ENCODE measurements around the gene SOD2.
"Not testable (repeated sequence)": the region's sequence is repeated elsewhere in the genome, so short reads cannot be mapped to it uniquely, and the experiment has no call there.

Gene SOD2

GRCh38 chr6:159693128-159693893 lies at the start of gene SOD2:
Gene SOD2, minus strand, starts transcription at chr6:159693241. Its CDS starts 74 bp downstream, at chr6:159693167.
- no peak for DNase-seq

DNA sequence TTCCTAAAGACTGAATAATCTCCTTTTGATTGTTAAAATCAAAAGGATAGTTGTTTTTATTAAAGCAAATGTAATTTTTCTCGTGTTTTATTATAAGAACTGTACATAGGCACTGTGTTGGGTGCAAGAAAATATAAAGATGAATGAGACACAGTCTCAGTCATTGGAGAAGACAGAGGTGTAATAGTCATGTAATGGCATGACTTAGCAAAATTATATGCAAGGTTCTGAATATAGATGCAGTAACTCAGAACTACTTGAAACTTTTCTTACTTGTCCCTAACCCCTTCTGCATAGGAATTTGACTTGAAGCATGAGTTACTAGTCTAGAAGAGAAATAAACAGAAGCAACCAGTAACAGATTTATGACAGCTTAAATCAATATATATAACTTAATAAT lies 49.1 kb upstream of the SOD2 start:
- no peak for DNase-seq

- DNase-seq = no peak
Observed at GRCh38 chr6:159739341-159739740, 46.3 kb upstream of the SOD2 start.

- DNase-seq = no peak
Observed at GRCh38 chr6:159736908-159737307, 43.9 kb upstream of the SOD2 start.

DNA sequence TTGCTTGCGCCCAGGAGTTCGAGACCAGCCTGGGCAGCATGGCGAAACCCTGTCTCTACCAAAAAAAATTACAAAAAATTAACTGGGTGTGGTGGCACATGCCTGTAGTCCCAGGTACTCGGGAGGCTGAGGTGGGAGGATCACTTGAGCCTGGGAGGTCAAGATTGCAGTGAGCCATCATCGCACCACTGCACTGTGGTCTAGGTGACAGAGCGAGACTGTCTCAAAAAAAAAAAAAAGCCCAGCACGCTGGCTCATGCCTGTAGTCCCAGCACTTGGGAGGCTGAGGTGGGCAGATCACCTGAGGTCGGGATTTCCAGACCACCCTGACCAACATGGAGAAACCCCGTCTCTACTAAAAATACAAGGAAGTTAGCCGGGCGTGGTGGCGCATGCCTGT lies 40.4 kb upstream of the SOD2 start:
- not testable (repeated sequence) for DNase-seq

DNA sequence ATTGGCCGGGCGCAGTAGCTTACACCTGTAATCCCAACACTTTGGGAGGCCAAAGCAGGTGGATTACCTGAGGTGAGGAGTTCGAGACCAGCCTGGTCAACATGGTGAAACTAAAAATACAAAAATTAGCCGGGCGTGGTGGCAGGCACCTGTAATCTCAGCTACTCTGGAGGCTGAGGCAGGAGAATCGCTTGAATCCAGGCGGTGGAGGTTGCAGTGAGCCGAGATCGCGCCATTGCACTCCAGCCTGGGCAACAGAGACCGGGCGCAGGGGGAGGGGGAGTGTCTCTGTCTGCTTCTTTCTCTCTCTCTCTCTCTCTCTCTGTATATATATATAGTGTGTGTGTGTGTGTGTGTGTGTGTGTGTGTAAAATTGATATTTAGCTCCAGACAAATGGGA lies 39.5 kb upstream of the SOD2 start:
- DNase-seq = not testable (repeated sequence)

DNA sequence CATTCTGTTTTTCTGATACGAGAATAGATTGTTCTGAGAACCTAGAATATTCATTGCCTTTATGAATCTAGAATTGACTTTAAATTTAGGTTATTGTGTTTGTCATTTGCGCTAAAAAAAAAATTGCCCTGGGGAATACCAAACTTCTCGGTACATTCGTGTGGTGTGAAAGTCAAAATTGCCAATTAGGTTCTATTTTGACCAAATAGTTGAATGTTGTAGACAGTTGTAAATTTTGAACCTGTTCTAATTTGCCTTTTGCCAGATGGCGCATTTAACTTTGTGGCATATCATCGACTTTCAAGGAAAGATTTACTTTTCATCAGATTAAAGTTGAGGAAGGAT lies 37.3 kb upstream of the SOD2 start:
- DNase-seq = no peak

DNA sequence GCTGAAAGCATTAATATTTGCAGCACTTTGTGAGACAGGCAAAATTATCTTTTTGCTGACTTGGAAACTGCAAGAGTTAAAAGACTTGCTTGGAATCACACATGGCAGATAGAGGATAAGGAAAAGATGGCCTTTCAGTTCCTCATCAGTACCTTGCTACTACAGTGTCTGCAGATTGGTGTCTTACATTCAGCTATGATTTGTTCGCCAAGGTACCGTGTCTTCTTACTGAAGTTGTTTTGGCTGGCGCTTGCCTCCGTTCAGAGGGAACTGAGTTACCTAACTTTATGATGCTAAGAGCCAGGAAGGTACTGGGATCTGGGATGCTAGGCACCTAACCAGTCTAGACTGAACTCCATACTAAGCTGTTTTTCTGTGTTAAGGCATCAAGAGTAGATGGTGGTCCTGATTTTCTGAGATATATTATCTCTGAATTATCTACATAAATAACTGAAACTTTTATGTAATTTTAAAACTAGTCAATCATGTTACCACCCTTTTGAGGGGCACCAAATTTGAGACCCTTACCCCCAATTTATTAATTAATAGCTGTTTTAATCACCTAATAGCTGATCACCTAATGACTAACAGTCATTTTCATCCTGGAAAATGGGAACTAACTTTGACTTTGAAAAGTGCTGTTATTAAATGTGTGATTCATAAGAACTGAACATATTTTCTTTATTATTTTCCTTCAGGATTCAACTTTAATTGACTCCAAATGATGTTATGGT lies 36.7 kb upstream of the SOD2 start:
- no peak for DNase-seq

GRCh38 chr6:159728531-159728964 lies 35.5 kb upstream of the SOD2 start:
- DNase-seq = no peak

DNA sequence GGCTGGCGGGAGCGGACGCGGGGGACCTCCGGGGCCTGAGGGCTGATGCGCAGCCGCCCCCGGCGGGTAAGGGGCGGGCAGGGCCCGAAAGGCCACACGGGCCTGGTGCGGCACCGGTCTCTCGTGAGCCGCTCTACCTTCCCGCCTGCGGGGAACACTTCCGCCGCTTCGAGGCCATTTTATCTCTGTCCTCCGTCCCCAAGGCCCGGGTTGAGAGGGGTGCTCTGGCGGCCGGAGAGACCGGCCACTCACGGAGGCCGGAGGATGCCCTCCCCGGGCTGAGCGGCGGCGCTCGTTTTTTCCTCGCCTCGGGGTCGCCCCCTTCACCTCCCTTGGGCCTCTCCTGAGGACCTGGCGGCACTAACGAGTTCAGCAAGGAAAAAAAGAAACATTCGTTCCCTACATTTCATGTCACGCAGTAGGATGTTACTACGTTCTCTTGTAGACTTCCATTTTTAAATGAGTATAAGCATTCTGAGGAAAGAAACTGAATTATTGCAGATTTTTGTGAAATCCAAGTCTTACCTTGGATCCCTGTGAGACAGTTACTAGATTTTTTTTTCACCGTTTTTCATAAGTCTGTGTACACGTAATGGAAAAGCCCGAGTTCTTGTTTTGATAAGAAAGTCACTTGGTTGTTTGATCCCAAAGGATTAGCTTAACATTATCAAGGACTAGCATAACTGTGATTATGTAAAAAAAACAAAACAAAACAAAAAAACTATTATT lies 34.8 kb upstream of the SOD2 start:
- DNase-seq = peak; percentile 33

GRCh38 chr6:159726918-159727716 lies 34.1 kb upstream of the SOD2 start, which contains the start of gene WTAP:
Gene WTAP, plus strand, starts transcription at chr6:159727506. Its CDS starts 8,760 bp downstream, at chr6:159736266.
- peak; percentile 85 for DNase-seq

DNA sequence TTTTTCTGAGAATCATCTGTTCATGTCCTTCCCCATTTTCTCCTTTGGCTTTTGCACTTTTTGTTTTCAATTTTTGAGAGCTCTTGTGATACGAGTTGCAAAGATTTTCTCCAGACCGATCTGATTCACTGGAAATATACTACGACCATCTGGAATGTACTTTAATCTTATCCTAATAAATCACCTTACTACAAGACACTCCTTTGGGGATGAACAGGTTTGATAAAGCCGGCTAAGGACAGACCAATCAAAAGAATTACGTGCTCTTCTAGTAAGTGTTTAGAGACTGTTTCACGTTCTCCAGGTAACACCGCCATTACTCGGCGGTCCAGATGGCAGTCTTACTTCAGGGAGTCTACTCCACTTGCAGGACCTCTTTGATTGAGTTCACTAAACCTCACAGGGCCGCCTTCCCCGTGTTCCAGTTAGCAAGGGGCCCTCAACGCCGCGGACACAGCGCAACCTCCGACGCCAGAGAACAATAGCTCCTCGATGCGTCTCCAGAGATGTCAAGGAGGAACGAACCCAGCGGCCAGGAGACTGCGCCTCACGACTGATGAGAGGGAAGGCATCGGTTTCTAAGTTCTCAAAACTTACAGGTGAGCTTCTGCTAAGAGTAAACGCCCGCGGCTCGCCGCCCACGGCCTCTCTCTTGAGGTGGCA lies 33.3 kb upstream of the SOD2 start:
- DNase-seq = no peak

GRCh38 chr6:159725208-159725607 lies 32.2 kb upstream of the SOD2 start:
- not testable (repeated sequence) for DNase-seq

- no peak for DNase-seq
Observed at GRCh38 chr6:159724778-159725177, 31.7 kb upstream of the SOD2 start.

GRCh38 chr6:159723259-159723658 lies 30.2 kb upstream of the SOD2 start:
- DNase-seq = no peak

DNA sequence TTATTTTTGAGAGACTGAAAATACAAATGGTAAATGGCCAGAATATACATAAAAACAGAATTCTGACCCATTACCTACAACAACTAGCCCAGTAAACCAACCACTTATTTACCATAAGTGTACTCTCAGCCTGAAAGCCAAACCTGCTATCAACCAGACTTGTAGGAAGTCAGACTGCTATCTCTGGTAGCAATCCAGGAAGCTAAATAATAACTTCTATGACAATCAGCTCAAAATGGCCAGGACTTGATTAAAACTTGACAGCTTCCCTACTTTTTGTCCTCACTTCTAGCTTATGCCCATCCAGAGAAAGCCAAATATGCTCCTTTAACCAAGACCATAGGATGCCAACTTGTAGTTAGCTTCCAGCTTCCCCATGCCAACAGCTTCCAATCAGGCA lies 29.6 kb upstream of the SOD2 start:
- no peak for DNase-seq

DNA sequence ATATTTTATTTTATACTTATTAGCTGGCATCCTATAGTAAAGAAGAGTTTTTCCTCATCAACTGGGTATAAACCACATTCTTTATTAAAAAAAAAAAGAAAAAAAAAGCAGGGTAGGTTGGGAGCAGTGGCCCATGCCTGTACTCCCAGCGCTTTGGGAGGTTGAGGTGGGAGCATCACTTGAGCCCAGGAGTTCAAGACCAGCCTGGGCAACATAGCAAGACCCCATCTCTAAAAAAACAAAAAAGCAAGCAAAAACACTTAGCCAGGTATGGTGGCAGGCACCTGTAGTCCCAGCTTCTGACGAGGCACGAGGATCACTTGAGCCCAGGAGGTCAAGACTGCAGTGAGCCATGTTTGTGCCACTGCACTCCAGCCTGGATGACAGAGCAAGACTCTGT lies 28.9 kb upstream of the SOD2 start:
- not testable (repeated sequence) for DNase-seq

- no peak for DNase-seq
Observed at GRCh38 chr6:159720708-159721107, 27.7 kb upstream of the SOD2 start.

- no peak for DNase-seq
Observed at GRCh38 chr6:159719287-159719686, 26.2 kb upstream of the SOD2 start.

DNA sequence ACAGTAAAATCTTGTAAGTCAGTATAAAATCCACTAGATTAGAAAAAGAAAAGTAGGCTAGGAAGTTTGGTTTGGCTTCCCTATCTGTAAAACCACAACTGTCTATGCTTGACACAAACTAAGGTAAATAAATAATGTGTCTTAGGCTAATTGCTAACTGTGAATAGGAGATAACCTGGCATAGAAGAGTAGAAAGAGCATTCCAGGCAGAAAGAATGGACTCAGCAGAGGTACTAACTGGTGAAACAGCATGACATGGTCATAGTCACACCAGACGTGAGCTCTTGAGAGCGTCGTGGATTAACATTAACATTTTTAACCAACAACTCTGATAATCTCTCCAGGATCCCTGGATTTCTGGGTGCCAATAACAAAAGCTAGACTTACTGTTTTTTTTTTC lies 25.6 kb upstream of the SOD2 start:
- DNase-seq = no peak

DNA sequence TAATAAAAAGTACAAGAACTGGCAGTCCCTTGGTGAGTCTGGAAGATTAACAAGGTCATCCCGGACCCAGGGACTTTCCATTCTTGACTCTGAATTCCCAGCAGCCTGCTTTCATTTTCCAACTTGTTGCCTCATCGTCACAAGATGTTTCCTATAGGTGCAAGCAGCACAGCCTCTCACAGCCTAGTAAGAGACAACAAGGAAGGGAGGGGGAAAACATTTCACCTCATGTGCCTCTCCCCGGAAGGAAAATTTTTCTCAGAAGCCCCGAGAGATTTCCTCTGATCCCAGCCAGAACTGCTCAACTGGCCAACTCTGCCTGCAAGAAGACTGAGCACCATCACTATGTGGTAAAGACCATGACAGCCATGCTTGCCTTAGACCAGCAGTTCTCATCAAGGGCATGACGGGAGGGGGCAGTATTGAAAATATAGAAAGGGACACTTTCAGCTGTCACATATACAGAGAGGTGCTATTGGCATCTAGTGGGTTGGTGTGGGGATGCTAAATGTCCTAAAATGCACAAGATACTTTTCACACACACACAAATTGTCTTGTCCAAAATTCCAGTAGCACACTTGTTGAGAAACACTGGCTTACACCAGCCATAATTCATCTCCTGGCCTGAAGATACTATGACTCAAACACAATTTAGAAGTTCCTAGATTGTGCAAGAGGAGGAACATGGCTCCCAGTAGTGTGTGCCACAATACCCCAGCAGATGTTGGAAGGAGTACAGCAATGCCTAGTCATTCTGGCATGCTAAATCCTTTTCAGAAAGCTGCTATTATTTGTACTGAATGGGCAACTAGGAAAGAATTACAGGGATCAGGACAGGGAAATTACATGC lies 23.4 kb upstream of the SOD2 start:
- peak; percentile 61 for DNase-seq

Data from amniotic stem cell (primary cell).